Measurements from ENCODE around the gene S1PR5. TPM values are rescaled to one million over a fixed set of nuclear protein-coding genes. Genes with fewer than 3 reads are reported as not detected.

Gene S1PR5
- total RNA-seq, 2 experiments from 2014 or later = 0.55 to 0.92 TPM

- Mint-ChIP-seq H3K9me3 (no peaks in the 10 kb centered on the region), H3K4me1 (ENCODE audit: low read depth) (peaks cover 37% of the 10 kb centered on the region), H3K27ac (no peak overlapping the region), H3K4me3 (no peak overlapping the region), H3K27me3 (no peaks in the 10 kb centered on the region), H3K36me3 (ENCODE audit: low read depth) (peaks cover 75% of the 10 kb centered on the region)
- no peak for DNase-seq
- intact Hi-C loops (cut with DNase I, micrococcal nuclease) = no loop called here
- Histone ChIP-seq H3K9me3 (ENCODE audit: control insufficient read depth in 1 of 2, insufficient read depth in 1 of 2, low read length in 2 of 2) (peaks cover 0 to 5% of the 10 kb centered on the region in 2 experiments), H3K4me1 (ENCODE audit: insufficient read depth, low read length) (peaks cover 58% of the 10 kb centered on the region), H3K4me3 (ENCODE audit: low read length) (no peak overlapping the region), H3K27me3 (ENCODE audit: control insufficient read depth in 1 of 2, insufficient read depth in 2 of 2, low read length in 2 of 2) (no peaks in the 10 kb centered on the region), H3K36me3 (ENCODE audit: insufficient read depth, low read length) (peaks cover 65% of the 10 kb centered on the region), H3K27ac (ENCODE audit: low read depth in 1 of 2, low read length in 2 of 2) (no peak overlapping the region)
- no peak for ATAC-seq (ENCODE audit: poor library complexity)
- CTCF ChIA-PET = no interaction called here
- POLR2A ChIA-PET = interaction anchor here (6.7 kb wide), 1 partner anchor 17 kb away, joined by 81 read pairs; the partner anchor contains the start of genes CDKN2D and KRI1
- no peak for TF ChIP-seq CTCF (IDR thresholded peaks at IDR 0.05)
Measured at GRCh38 chr19:10550336-10550735, 33.1 kb upstream of the S1PR5 start.

GRCh38 chr19:10549733-10550132 lies 32.5 kb upstream of the S1PR5 start:
- CTCF ChIA-PET = no interaction called here
- H3K27me3 ChIP-seq (ENCODE audit: control insufficient read depth in 1 of 2, insufficient read depth in 2 of 2, low read length in 2 of 2) = no peaks in the 10 kb centered on the region
- peaks cover 0 to 5% of the 10 kb centered on the region in 2 experiments for H3K9me3 ChIP-seq (ENCODE audit: control insufficient read depth in 1 of 2, insufficient read depth in 1 of 2, low read length in 2 of 2)
- H3K36me3 ChIP-seq (ENCODE audit: insufficient read depth, low read length) = peaks cover 59% of the 10 kb centered on the region
- Mint-ChIP-seq H3K36me3 (ENCODE audit: low read depth) (peaks cover 69% of the 10 kb centered on the region), H3K4me1 (ENCODE audit: low read depth) (peaks cover 37% of the 10 kb centered on the region), H3K9me3 (no peaks in the 10 kb centered on the region), H3K27ac (no peak overlapping the region), H3K27me3 (no peaks in the 10 kb centered on the region), H3K4me3 (no peak overlapping the region)
- no peak for TF ChIP-seq CTCF (IDR thresholded peaks at IDR 0.05)
- peaks cover 57% of the 10 kb centered on the region for H3K4me1 ChIP-seq (ENCODE audit: insufficient read depth, low read length)
- no peak overlapping the region for H3K4me3 ChIP-seq (ENCODE audit: low read length)
- POLR2A ChIA-PET = no interaction called here
- DNase-seq (no peak), ATAC-seq (ENCODE audit: poor library complexity) (no peak)
- H3K27ac ChIP-seq (ENCODE audit: low read depth in 1 of 2, low read length in 2 of 2) = no peak overlapping the region
- intact Hi-C loops (cut with DNase I, micrococcal nuclease) = no loop called here

GRCh38 chr19:10548746-10549276 lies 31.6 kb upstream of the S1PR5 start:
- Histone ChIP-seq H3K9me3 (ENCODE audit: control insufficient read depth in 1 of 2, insufficient read depth in 1 of 2, low read length in 2 of 2) (peaks cover 0 to 5% of the 10 kb centered on the region in 2 experiments), H3K4me1 (ENCODE audit: insufficient read depth, low read length) (peaks cover 56% of the 10 kb centered on the region), H3K27me3 (ENCODE audit: control insufficient read depth in 1 of 2, insufficient read depth in 2 of 2, low read length in 2 of 2) (no peaks in the 10 kb centered on the region), H3K4me3 (ENCODE audit: low read length) (no peak overlapping the region), H3K27ac (ENCODE audit: low read depth in 1 of 2, low read length in 2 of 2) (no peak overlapping the region), H3K36me3 (ENCODE audit: insufficient read depth, low read length) (peaks cover 57% of the 10 kb centered on the region)
- CTCF ChIA-PET = interaction anchor here (1.0 kb wide), 1 partner anchor 17 kb away, joined by 3 read pairs; the partner anchor contains the start of gene KRI1
- Mint-ChIP-seq H3K27me3 (no peaks in the 10 kb centered on the region), H3K4me3 (no peak overlapping the region), H3K9me3 (no peaks in the 10 kb centered on the region), H3K27ac (no peak overlapping the region), H3K4me1 (ENCODE audit: low read depth) (peaks cover 31% of the 10 kb centered on the region), H3K36me3 (ENCODE audit: low read depth) (peaks cover 60% of the 10 kb centered on the region)
- DNase-seq (no peak), ATAC-seq (ENCODE audit: poor library complexity) (no peak)
- TF ChIP-seq CTCF (IDR thresholded peaks at IDR 0.05) = no peak
- intact Hi-C loops (cut with DNase I, micrococcal nuclease) = no loop called here
- POLR2A ChIA-PET = no interaction called here

Data from CD4-positive, alpha-beta T cell (primary cell).